HG02884 (cell line): ENCODE results near the gene PLA2G2F.
"Not testable (repeated sequence)": the region's sequence is repeated elsewhere in the genome, so short reads cannot be mapped to it uniquely, and the experiment has no call there.

ENCODE experiments used
- ATAC-seq: cut with Tn5 transposase; IDR thresholded peaks from one replicate; pipeline ENCODE4 v1.9.1; 2021; ENCODE audit warnings: mild to moderate bottlenecking, moderate library complexity; ENCODE audit not compliant: unreplicated experiment

PLA2G2F gene

DNA sequence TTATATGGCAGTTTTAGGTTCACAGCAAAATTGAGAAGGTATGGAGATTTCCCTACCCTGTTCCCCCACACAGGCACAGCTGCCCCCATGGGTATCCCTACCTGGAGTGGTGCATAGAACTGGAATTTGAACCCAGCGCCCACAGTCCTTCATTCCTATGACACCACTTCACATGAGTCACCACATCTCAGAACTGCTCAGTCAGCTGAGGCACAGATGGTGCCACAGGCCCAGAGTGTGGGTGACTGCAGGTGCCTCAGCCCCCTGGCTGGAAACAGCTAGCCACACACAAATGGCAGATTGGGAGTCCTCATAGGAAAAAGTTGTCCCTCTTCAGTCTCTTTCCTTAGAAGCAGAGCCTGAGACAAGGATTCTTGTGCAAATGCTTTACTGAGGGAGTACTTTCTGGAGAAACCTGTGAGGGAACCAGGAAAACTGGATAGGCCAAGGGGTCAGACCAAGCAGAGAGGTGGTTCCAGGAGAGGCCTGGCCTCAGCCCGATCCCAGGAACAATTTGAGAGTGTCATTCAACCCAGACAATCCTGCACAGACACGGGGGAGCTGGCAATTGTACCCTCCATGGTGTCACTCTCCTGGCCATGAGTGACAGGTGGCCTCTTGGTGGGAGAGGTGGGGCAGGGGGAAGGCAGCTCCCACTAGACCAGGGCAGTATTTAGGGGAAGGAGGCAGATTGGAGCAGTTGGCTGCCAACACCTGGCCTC lies 26.7 kb upstream of the PLA2G2F start:
- ATAC-seq, result no peak

- no peak for ATAC-seq
Measured at GRCh38 chr1:20114021-20114648, 25.0 kb upstream of the PLA2G2F start.

GRCh38 chr1:20115479-20115878 lies 23.6 kb upstream of the PLA2G2F start:
- no peak for ATAC-seq

DNA sequence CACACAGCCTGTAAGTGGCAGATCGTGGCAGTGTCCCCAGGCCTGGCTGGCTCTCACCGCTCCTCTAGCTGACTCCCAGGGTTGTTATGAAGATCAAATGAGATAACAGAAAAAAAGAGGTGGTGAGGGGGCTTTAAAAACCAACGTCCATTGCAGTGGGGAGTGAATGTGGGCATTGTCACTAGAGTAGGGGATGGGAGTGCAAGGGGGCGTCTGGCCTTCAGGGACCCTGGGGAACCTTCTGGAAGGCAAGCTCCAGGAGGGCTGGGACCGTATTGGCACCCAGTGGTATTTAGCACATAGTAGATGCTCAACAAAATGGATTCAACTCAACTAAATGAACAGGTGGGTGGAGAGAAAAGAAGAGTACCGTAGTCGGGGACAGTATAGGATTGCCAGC lies 23.2 kb upstream of the PLA2G2F start:
- no peak for ATAC-seq

- no peak for ATAC-seq
Measured at GRCh38 chr1:20117236-20117635, 21.9 kb upstream of the PLA2G2F start.

DNA sequence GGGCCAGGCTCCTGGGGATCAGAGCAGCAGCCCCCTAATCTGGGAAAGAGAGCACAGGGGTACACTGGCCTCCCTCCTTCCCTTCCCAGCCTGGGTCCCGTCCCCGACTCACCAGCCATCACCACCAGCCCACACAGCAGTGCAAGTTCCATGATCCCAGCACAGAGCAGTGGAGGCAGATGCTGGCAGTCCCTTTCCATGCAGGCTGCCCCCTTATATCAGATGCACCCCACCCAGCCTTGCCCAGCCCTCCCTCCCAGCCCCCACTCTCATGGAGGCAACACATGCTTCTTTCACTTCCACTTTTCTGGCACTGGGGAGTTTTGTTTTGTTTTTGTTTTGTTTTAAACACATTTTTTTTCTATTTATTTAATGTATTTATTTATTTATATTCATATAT lies 19.8 kb upstream of the PLA2G2F start, which contains the start of gene PLA2G2D:
TSS of gene PLA2G2D (minus strand) at position 190 of the 400 bp plus-strand sequence. CDS start at position 152, 38 bp downstream.
- no peak for ATAC-seq

GRCh38 chr1:20120796-20121195 lies 18.3 kb upstream of the PLA2G2F start:
- ATAC-seq, result no peak

GRCh38 chr1:20123722-20124455 lies 15.2 kb upstream of the PLA2G2F start:
- no peak for ATAC-seq

- ATAC-seq, result no peak
Measured at GRCh38 chr1:20124456-20125057, 14.6 kb upstream of the PLA2G2F start.

- no peak for ATAC-seq
Measured at GRCh38 chr1:20125100-20125499, 14.0 kb upstream of the PLA2G2F start.

DNA sequence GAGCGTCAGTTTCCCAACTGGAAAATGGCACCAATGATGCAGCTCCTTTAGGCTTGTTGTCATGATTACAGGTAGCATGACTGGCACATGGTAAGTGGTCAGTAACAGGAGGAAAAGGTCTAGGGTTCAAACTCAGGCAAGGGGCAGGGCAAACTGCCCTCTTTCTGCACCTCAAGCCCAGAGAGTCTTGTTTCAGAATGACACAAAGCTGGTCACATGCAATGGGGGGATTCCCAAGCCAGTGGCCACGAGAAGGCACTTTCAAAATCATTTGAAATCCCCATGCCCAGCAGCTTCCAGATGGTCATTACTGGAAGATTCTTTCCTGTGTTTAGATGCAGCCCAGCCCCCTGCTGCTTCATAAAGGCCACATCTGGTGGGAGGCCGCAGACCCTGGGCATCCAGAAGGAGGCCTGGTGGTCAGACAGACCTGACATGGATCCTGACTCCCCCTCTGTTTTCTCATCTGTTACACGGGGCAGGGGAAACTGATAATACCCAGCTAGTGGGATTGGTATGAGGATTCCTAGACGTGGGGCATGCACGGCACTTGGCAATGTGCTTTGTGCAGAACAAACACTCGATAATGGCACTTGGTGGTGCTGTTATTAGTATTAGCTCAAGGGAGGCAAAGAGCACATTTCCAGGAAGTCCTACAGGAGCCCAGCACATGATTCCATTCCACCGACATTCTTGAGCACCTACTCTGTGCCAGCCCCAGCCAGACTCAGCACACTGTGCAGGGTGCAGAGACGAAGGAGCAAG lies 12.9 kb upstream of the PLA2G2F start:
- no peak for ATAC-seq

DNA sequence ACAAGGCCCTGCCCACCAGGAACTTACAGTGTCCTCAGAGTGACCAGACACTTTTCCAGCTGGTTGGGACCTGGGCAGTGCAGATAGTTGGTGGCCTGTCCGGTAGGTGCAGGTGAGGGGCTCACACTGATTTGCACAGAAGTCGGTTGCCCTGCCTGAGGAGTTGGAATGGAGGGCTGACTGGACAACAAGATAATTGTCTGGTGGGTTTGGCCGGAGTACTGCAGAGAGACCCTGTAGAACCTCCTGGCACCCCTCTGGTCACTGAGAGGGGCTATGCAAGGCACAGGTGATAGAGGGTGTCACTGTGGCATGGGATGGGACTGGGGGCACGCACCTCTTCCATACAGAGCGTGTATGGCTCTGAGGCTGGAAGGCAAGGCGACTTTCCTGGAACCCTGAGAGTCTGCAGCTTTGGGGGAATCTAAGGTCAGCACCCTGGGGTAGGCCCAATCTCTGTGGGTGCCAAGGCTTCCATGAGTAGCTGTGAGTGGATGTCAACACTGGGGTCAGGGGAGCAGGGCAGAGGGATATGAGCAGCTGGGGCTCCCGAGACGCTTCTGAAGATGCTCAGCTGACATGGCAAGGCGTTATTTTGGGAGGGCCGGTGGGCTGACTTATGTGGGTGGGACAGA lies 12.2 kb upstream of the PLA2G2F start:
- no peak for ATAC-seq

DNA sequence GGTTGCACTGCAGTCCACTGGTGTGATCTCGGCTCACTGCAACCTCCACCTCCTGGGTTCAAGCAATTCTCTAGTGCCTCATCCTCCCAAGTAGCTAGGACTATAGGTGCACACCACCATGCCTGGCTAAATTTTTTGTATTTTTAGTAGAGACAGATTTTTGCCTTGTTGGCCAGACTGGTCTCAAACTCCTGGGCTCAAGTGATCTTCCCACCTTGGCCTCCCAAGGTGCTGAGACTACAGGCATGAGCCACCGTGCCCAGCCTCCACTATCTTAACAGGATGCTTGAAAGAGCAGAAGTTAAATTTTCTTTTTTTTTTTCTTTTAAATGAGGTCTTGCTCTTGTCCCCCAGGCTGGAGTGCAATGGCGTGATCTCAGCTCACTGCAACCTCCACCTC lies 8.6 kb upstream of the PLA2G2F start:
- not testable (repeated sequence) for ATAC-seq

GRCh38 chr1:20134995-20135394 lies 4.1 kb upstream of the PLA2G2F start:
- no peak for ATAC-seq

GRCh38 chr1:20136249-20136648 lies 2.9 kb upstream of the PLA2G2F start:
- ATAC-seq, result no peak

- no peak for ATAC-seq
Measured at GRCh38 chr1:20137055-20137454, 2.1 kb upstream of the PLA2G2F start.

DNA sequence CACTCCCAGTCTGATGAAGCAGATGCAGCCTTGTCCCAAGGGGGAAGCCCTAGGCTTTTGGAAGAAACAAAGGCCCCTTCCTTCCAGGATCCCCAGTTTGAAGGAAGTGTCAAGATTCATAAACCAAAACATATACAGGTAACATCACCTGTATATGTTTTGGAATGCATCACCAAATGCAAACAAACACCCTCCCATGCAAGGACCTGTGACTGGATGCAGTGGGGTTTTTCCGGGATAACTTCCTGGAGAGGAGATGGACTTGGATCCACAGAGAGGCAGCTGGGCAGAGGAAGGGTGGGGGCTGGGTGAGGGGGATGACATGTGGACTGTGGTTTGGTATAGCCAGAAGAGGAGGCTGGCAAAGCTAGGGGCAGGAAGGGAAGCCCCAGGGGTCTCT lies 1.5 kb upstream of the PLA2G2F start:
- ATAC-seq, result no peak

DNA sequence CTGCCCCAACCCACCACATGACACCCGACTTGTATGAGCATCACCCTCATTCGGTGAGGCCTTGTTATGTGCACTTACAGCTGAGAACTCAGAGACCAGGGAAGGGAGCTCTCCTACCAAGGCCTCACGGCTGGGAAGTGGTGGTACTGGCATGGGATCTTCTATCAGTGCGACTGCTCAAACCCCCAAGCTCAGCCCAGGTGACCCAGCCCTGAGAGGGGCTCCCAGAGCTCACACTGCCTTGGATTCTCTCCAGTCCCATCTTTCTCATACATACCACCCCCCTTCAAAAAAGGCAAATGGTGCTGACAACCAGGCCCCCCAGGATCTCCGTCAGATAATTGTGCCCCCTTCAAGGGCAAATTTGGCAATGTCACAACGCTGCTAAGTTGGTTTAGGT lies 777 bp upstream of the PLA2G2F start:
- no peak for ATAC-seq

- ATAC-seq, result no peak
Measured at GRCh38 chr1:20139776-20140612, 871 bp downstream of the PLA2G2F start.
